ENCODE measurements around the gene SLX4.

Gene SLX4

DNA sequence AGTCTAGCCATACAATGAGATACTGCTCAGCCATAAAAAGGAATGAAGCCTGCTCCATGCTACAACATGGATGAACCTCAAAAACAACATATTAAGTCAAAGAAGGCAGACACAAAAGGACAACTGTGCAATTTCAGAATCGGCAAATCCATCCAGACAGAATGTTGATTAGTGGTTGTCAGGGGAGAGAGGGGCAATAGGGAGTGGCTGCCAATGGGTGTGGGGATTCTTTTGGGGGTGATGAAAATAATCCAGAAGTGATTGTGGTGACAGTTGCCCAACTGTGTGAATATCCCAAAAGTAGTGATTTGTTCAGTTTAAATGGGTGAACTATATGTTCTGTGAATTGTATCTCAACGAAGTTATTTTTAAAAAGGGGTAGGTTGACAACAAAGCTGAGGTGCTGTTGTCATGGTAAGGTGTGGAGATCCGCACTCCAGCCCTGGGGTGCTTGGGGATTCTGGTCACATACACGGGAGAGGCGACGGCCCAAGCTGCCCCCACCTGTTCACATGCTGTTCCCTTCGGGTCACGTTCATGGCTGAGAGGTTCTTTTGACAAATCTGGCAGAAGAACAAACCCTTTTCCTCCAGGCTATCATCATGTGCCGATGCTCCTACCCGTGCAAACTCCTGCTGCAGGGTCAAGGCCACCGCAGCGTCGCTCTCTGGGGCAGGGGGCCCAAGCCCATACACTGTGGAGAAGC, 9.6 kb downstream of the SLX4 start:
- DNase-seq (ENCODE audit: low read depth in 2 of 2): no peak

DNA sequence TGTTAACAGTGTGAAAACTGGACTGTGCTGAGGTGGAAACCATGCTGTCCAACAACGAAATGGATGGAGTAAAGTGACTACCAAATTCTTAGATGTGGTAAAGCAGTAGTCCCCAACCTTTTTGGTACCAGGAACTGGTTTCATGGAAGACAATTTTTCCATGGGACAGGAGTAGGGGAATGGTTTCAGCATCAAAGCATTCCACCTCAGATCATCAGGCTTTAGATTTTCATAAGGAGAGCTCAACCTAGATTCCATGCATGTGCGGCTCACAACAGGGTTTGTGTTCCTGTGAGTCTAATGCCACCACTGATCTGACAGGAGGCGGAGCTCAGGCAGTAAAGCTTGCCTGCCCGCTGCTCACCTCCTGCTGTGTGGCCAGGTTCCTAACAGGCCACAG, 11.5 kb downstream of the SLX4 start:
- DNase-seq (ENCODE audit: low read depth in 2 of 2): no peak

DNA sequence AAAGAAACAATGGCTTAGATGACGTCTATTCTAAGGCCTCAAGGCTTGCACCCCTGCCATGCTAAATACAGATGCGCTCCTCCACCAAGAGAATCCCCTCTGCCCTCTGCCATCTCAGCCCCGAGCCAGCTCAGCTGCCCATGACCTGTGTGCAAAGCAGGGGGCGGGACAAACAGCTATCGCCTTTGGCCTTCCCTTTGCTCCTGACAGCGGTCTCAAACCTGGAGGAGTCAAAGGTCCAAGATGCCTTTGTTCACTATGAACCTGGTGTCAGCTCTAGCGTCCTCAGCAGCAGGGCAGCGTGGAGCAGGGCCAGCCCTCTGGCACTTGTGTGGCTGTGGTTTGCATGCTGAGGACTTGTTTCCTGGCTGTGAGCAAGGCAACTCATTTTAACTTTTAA, 12.3 kb downstream of the SLX4 start:
- no peak for DNase-seq (ENCODE audit: low read depth in 2 of 2)

DNA sequence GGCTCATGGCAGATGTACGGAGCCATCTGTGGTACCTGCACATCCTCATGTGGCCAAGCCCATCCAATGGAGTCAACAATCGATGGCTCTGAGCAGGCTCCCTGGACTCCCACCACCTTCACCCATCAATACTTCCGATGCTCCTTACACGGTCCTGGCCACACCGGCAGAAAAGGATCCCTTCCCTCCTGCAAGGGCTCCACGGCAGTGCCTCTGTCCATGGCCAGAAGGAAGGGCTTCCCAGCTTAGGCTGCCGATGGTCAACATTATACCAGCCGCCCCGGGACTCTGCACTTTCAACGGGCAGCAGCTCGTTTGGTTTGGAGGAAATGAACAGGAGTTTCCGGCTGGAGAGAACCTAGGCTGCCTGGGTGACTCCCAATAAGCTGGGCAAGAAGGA, 13.2 kb downstream of the SLX4 start:
- DNase-seq (ENCODE audit: low read depth in 2 of 2): no peak

DNA sequence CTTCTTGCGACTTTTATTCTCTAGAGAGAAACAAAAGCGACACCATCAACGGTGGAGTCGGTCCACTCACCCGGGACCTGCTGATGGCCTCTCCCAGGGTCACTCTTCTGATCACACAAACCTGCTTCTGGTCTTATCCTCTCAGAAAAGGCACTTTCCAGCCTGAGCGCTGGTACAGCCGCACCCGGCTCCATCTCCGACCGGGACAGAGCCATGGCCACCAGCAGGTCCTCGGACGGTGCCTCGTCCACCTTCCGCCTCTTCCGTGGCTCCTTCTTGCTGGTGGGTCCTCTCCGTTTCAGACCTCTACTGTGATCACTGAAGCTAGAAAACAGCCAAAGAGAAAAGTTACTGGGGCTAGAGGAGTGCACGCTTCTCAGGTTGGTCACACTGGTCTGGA, 13.7 kb downstream of the SLX4 start:
- DNase-seq (ENCODE audit: low read depth in 2 of 2): no peak

DNA sequence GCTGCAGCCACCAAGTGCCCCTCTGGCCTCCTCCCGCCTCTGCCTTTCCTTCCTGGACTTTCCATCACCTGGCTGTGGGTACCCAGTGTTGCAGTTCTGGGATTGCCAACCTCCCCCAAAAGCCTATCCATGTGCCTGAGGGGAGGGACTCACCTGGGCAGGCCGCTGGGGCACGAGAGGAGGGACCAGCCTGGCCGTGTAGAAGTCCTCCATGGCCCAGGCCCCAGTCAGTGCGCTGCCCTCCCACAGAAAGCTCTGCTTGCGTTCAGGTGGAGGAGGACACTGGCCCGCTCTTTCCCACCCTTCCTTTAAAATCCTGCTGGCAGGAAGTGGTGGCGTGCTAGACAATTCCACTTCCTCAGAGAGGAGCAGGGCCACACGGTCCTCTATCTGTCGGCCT, 14.2 kb downstream of the SLX4 start:
- DNase-seq (ENCODE audit: low read depth in 2 of 2): no peak

DNA sequence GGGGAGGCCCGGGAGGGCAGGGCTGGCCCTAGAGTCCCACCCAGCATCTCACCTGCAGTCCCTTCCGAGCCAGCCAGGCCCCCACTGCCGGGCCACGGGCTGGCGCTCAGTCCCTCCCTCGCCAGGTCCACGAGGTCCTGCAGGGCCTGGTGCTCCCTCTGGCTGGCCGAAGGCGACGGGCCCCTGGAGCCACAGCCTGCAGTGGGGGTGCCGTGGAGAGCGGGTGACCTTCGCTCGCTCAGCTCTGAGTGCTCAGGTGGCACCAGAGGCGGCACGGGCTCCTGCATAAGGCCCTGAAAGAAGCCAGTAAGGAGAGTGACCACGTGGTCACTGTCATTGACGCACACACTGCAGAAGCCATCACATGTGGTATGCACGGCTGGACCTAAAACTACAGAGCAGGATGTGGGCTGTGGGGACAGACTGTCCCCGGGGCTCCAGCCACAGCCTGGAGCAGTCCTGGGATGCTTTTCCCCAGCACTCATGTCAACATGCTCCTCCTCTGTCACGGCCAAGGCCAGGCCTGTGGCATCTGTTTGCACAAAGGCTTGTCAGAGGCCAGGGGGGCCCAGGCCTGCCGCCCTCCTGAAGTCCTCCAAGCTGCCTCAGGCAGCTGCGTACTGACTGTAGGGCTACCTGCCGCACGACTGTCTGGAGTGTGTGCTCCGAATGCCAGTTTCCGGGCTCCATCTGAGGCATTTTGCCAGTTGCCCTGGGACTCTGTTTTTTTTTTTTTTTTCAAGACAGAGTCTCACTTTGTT, 15.1 kb downstream of the SLX4 start:
- no peak for DNase-seq (ENCODE audit: low read depth in 2 of 2)

DNA sequence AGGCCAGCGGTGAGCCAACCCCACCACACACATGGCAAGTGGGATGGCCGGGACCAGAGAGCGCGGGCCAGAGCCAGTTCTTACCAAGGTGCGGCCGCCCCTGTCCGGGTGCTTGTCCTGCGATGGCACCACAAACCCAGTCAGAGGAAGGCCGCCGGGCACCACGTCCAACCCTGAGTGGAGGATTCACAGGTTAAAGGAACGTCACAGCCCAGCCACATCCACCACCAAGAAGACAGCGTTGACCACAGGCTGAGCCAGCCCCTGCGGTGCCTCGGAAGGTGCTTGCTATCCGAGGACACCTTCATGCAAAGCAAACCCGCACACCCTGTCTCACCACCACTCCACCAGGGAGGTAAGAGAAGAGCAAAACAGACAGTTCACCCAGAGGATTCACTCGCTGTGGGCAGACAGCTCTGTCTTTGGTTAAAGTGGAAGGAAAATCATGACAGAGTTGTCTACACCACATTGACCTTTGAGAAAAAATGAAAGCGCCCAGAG, 15.8 kb downstream of the SLX4 start:
- DNase-seq (ENCODE audit: low read depth in 2 of 2): no peak

DNA sequence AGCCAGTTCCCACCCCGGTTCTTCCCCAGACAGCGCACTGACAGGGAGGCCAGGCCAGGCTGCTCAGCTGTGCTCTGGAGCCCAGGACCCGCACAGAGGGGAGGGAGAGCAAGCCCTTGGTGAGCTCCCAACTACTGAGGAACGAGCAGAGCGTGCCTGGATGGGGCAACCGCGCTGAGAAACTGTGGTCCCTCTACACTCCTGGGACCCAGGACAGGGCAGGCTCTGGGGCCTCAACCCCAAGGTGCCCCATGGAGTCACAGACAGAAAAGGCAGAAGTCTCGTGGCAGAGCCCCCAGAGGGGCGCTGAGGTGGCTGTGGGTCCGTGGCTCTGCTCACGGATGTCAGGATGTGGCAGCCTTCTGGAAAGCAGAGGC, 16.3 kb downstream of the SLX4 start:
- DNase-seq (ENCODE audit: low read depth in 2 of 2): no peak

DNA sequence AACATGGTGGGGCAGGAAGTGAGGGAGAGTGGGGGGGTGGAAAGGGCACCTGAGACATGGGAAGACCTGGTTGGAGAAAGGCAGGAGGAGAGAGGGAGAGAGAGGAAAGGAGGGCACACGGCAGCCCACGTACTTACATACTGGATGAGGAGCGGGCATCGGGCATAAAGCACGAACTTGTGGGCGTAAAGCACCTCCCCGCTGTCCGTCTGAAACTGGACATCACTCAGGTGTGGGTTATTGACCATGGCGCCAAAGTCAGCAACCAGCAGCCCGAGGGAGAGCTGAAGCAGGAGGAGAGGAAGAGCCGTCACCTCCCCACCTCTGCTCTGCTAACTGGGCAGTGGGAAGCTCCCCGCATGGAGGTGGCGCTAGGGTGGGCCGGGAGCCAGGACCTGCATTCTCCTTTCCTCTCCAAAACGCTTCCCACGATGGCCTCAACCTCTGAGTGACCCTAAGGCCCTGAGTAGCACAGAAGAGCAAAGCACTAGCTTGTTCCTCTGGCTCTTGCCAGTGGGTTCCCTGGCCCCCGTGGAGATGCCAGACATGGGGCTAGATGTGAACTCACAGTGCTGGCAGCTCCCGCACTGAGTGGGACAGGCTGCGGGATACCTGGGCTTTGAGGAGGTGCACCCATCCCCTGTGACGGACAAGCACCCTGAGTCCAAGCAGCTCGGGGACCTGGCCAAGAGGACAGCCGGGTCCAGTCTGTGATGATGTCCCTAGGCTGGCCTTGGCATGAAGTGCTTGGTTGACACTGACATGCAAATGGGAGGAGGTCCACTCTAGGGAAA, 16.9 kb downstream of the SLX4 start:
- no peak for DNase-seq (ENCODE audit: low read depth in 2 of 2)

DNA sequence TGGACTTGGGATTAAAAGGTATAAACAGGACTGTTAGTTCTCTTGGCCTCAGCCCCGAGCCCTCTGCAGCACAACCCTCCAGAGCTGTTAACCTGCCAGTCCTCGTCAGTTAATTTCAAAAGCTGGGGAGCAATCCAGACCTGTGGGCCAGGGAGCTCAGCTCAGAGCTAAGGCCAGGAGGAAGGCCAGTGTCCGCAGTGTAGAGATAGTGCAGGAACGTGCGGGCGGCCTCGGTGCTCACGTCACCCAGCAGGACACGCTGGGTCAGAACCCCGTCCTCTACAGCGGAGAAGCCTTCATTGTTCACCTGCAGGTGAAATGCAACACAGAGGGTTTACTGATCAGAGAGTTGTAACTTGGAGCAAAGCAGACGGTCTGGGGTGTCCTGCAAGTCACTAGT, 18.8 kb downstream of the SLX4 start:
- no peak for DNase-seq (ENCODE audit: low read depth in 2 of 2)

DNA sequence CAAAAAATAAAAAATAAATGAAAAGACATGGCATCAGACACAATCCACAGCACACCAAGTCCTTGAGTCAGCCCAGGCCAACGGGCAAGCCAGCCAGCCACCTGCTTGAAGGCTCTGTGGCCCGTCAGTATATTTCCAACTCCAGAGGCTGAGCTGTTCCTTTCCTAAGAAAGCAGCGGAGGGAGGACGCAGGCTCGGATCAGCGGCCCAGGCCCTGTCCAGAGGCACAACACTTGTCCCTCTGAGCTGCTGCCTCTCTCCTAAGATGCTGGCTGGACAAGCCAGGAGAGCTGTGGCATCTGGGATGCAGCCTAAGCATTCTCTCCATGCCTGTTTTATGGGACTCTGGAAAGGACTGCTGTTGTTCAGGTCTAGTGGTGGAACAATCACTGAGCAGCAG, 19.4 kb downstream of the SLX4 start:
- DNase-seq (ENCODE audit: low read depth in 2 of 2): no peak

DNA sequence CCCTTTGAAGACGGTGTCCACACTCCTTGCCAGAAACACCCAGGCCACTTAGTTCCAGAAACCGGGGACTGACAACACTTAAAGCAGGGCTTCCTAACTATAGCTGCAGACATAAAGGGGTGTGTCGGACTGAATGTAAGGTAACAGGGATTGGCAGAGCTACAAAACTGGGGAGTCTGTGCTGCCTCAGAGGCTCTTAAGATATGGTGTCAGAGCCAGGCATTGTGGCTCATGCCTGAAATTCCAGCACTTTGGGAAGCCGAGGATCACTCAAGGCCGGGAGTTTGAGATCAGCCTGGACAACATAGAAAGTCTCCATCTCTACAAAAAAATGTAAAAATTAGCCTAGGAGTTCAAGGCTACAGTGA, 20.0 kb downstream of the SLX4 start:
- DNase-seq (ENCODE audit: low read depth in 2 of 2): no peak

DNA sequence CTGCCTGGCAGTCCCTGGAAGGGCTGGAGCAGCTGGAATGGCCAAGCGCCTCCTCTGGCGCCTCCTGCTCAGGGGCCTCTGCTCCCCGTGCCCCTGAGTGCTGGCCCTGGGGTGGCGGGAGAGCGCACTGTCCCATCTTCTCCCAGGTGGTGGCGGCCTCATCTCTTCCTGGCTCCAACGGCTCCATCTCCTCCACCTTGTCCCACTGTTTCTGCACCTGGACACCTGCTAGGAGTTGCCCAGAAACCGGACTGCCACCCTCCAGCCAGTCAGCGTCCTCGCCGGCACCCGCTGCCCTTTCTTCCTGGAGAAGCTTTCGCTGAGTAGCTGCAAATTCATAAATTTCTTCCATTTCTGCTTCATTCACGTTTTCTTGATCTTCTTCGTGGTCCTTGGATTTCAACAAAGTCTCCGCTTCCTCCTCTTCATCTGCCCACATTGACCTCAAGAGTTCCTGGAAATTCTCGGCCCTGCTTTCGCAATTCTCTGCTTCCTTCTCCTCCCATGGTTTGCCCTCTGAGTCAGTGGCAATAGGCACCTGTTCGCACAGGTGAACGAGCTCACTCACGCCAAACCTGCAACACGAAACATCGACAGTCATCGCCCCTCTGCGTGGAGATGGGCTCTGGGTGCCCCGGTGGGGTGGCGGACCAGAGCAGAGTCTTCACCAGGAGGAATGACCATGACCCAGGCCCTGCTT, 20.5 kb downstream of the SLX4 start:
- DNase-seq (ENCODE audit: low read depth in 2 of 2): no peak

DNA sequence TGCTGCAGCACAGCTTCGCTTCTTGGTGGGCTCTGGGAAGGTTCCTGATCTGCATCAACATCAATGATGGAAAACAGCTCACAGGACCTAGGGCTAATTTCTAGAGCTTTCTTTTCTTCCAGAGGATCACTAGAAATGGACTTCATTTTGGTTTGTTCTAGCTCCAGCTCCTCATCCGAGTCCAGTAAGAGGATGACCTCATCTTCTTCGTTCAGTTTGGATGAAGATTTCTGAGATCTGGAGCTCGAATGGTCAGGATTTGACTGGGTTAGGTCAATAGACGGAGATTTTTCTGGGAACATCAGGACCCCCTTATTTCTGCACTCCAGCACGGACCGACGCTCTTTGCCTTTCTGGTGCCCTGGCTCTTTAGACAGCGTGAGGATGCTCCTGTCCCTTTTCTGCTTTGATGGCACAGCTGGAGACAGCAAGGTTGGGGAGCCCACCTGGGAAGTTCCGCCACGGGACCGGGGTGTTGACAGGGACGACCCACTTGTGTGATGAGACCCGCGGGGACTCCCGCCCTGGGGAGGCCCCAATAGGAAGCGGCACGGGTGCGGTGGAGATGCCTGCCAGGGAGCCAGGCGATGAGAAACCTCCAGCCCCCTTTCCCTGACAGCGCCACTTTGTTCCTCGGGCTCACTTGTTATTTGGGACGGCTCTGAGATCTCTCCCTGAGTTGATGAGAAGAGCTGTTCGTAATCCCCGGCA, 21.3 kb downstream of the SLX4 start:
- DNase-seq (ENCODE audit: low read depth in 2 of 2): no peak

DNA sequence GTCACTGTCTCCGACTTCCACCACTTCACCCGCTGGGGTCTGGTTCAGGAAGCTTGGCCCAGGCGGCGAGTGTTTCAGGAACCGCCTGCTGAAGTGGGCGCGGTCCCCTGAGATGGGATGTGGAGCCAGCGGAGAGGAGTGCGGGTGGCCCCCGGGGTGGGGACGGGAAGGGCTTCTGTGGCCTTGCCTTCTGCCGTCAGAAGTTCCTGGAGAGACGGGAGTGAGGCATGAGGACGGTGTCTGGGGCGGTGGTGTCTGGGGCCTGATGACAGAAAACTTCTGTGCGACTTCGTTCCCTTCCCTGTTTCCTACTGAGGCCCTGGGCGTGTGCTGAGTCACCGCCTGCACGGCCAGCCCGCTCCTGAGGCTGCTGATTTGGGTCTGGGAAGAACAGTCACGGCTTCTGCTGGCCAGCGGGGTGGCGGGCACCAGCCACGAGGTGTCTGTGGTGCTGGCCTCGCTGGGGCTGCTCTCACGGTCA, 21.9 kb downstream of the SLX4 start:
- no peak for DNase-seq (ENCODE audit: low read depth in 2 of 2)

DNA sequence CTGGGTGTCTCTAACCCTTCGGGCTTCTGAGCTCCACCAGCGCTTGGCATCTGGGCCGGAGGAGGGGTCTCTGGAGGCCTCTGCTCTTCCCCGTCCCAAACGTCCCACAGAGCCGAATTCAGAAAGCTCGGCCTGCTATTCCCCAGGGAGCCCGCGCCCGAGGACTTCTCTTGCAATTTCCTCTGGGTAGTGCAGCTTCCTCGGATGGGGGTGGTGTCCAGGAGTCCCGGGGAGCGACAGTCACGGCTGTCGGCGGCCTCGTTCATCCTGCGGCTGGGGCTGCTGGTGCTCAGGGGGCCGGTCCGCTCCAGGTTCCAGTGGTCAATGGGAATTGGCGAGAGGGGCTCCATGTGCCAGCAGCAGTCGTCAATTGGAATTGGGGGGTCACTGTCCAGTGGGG, 22.4 kb downstream of the SLX4 start:
- no peak for DNase-seq (ENCODE audit: low read depth in 2 of 2)

DNA sequence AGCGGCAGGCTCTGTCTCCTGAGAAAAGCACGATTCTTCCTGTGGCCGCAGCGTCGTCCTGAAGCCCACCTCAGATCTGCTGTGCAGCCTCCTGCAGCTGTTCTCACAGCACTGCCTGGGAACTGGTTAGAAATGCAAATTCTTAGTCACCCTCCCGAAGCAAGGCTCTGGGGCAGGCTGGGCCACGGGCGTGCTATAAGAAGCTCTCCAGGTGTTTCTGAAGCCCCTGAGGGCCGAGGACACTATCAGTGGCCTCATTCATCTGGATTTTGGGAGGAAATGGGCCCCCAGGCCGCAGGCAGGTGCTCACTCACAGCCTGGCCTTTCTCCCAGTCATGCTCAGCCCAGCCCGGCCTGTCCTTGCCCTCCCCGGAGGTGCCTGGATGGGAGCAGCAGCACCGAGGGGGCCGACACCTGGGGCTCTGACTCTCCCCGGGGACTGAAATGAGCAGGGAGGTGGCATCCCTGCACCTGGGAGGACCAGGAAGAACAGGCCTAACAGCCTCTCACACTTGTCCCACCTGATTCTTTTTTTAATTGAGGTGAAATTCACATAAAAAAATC, 23.8 kb downstream of the SLX4 start:
- DNase-seq (ENCODE audit: low read depth in 2 of 2): no peak

DNA sequence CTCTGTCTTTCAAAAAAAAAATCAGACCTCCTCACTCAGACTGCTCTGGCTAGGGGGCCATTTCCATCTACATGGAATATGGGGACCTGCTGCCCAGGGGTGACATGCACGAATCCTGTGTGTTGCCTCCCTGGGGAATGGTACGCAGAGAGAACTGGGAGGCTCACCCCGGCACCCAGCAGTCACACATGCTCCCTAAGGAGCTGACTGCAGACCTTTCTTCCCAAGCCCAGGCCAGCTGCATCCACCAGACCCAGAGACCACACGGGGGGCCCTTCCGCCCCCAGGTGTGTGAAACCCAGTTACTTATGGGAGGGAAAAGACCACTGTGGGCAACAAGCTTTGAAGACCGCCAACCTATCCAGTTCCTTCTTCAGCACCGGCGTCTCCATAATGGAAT, 27.0 kb downstream of the SLX4 start:
- DNase-seq (ENCODE audit: low read depth in 2 of 2): no peak

DNA sequence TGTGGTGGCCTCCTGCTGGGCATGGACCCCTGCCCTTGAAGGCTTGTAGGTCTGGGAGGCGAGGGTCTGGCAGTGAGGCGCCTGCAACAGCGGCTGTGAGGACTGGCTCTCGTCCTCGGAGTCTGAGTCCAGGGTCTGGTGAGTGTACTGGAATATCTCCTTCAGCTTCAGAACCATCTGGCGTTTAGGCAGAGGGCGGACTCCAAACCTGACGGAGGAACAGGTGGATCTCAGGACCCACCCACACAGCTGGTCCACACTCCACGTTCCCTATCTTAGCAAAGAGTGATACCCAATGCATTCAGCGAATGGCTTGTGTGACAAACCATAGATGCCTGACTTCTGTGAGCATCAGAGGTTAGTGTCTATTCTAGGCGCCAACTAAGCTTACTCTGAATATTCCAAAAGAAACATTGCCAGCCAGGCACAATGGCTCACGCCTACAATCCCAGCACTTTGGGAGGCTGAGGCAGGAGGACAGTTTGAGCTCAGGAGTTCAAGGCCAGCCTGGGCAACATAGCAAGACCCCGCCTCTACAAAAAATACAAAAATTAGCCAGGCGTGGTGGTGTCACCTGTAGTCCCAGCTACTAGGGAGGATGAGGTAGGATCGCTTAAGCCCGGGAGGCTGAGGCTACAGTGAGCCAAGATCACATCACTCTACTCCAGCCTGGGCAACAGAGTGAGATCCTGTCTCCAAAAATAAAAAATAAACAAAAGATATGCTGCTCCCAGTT, 27.9 kb downstream of the SLX4 start:
- no peak for DNase-seq (ENCODE audit: low read depth in 2 of 2)
